Measurements from ENCODE around the gene SPINT1. TPM values are rescaled to one million over a fixed set of nuclear protein-coding genes. Genes with fewer than 3 reads are reported as not detected.

Gene SPINT1
- total RNA-seq, 1 experiment from 2014 or later, result 19.5 TPM

GRCh38 chr15:40826423-40827075 lies 17.3 kb upstream of the SPINT1 start:
- no peak for DNase-seq (ENCODE audit: low read depth)
- in situ Hi-C loops (cut with HindIII; ENCODE audit: low pct_unique_long_range_greater_than_20kb, low sequenced_read_pairs), result no loop called here

- DNase-seq (ENCODE audit: low read depth), result no peak
- in situ Hi-C loops (cut with HindIII; ENCODE audit: low pct_unique_long_range_greater_than_20kb, low sequenced_read_pairs), result no loop called here
Observed at GRCh38 chr15:40828447-40829036, 15.3 kb upstream of the SPINT1 start, which contains the start of gene PPP1R14D. Gene PPP1R14D, minus strand, starts transcription at chr15:40828708. Its CDS starts 67 bp downstream, at chr15:40828641.

- DNase-seq (ENCODE audit: low read depth), result no peak
- in situ Hi-C loops (cut with HindIII; ENCODE audit: low pct_unique_long_range_greater_than_20kb, low sequenced_read_pairs), result no loop called here
Observed at GRCh38 chr15:40829115-40829514, 14.7 kb upstream of the SPINT1 start.

GRCh38 chr15:40830884-40831283 lies 13.0 kb upstream of the SPINT1 start:
- no peak for DNase-seq (ENCODE audit: low read depth)
- in situ Hi-C loops (cut with HindIII; ENCODE audit: low pct_unique_long_range_greater_than_20kb, low sequenced_read_pairs), result no loop called here

GRCh38 chr15:40831861-40832260 lies 12.0 kb upstream of the SPINT1 start:
- no peak for DNase-seq (ENCODE audit: low read depth)
- in situ Hi-C loops (cut with HindIII; ENCODE audit: low pct_unique_long_range_greater_than_20kb, low sequenced_read_pairs), result no loop called here

- no peak for DNase-seq (ENCODE audit: low read depth)
- in situ Hi-C loops (cut with HindIII; ENCODE audit: low pct_unique_long_range_greater_than_20kb, low sequenced_read_pairs), result no loop called here
Observed at GRCh38 chr15:40832903-40833302, 10.9 kb upstream of the SPINT1 start.

- DNase-seq (ENCODE audit: low read depth), result no peak
- in situ Hi-C loops (cut with HindIII; ENCODE audit: low pct_unique_long_range_greater_than_20kb, low sequenced_read_pairs), result no loop called here
Observed at GRCh38 chr15:40836020-40836419, 7.8 kb upstream of the SPINT1 start.

GRCh38 chr15:40838756-40839155 lies 5.1 kb upstream of the SPINT1 start:
- no peak for DNase-seq (ENCODE audit: low read depth)
- in situ Hi-C loops (cut with HindIII; ENCODE audit: low pct_unique_long_range_greater_than_20kb, low sequenced_read_pairs), result no loop called here

- in situ Hi-C loops (cut with HindIII; ENCODE audit: low pct_unique_long_range_greater_than_20kb, low sequenced_read_pairs), result no loop called here
- DNase-seq (ENCODE audit: low read depth), result no peak
Observed at GRCh38 chr15:40841741-40842140, 2.1 kb upstream of the SPINT1 start.

GRCh38 chr15:40843261-40843884 lies 475 bp upstream of the SPINT1 start:
- DNase-seq (ENCODE audit: low read depth), result no peak
- in situ Hi-C loops (cut with HindIII; ENCODE audit: low pct_unique_long_range_greater_than_20kb, low sequenced_read_pairs), result no loop called here

- in situ Hi-C loops (cut with HindIII; ENCODE audit: low pct_unique_long_range_greater_than_20kb, low sequenced_read_pairs), result no loop called here
- DNase-seq (ENCODE audit: low read depth), result no peak
Observed at GRCh38 chr15:40844696-40845030, 815 bp downstream of the SPINT1 start.

GRCh38 chr15:40845036-40845435 lies 1.2 kb downstream of the SPINT1 start:
- in situ Hi-C loops (cut with HindIII; ENCODE audit: low pct_unique_long_range_greater_than_20kb, low sequenced_read_pairs), result no loop called here
- DNase-seq (ENCODE audit: low read depth), result no peak

- in situ Hi-C loops (cut with HindIII; ENCODE audit: low pct_unique_long_range_greater_than_20kb, low sequenced_read_pairs), result no loop called here
Observed at GRCh38 chr15:40845511-40846284, 1.9 kb downstream of the SPINT1 start.

GRCh38 chr15:40846841-40847222 lies 3.0 kb downstream of the SPINT1 start:
- no peak for DNase-seq (ENCODE audit: low read depth)
- in situ Hi-C loops (cut with HindIII; ENCODE audit: low pct_unique_long_range_greater_than_20kb, low sequenced_read_pairs), result no loop called here

More at GRCh38 chr15:40845511-40846284, 1.9 kb downstream of the SPINT1 start:
- peak; percentile 33 for DNase-seq (ENCODE audit: low read depth)

GRCh38 chr15:40847223-40847961 lies 3.5 kb downstream of the SPINT1 start:
- peak; percentile 76 for DNase-seq (ENCODE audit: low read depth)
- in situ Hi-C loops (cut with HindIII; ENCODE audit: low pct_unique_long_range_greater_than_20kb, low sequenced_read_pairs), result no loop called here

GRCh38 chr15:40850576-40851112 lies 6.8 kb downstream of the SPINT1 start:
- in situ Hi-C loops (cut with HindIII; ENCODE audit: low pct_unique_long_range_greater_than_20kb, low sequenced_read_pairs), result no loop called here

GRCh38 chr15:40852529-40852928 lies 8.7 kb downstream of the SPINT1 start:
- in situ Hi-C loops (cut with HindIII; ENCODE audit: low pct_unique_long_range_greater_than_20kb, low sequenced_read_pairs), result no loop called here
- DNase-seq (ENCODE audit: low read depth), result no peak

More at GRCh38 chr15:40850576-40851112, 6.8 kb downstream of the SPINT1 start:
- DNase-seq (ENCODE audit: low read depth), result no peak

- in situ Hi-C loops (cut with HindIII; ENCODE audit: low pct_unique_long_range_greater_than_20kb, low sequenced_read_pairs), result no loop called here
- no peak for DNase-seq (ENCODE audit: low read depth)
Observed at GRCh38 chr15:40853241-40853890, 9.5 kb downstream of the SPINT1 start.

All from Caki2 (cell line).